WI38 (cell line): Measurements from ENCODE around the gene PDLIM7.
A peak's percentile ranks its signal among the peaks of the same experiment; 100 is the strongest.

Experiments
- H3K4me3 ChIP-seq: 2 replicates; pipeline ENCODE4 v1.5.1; 2011; ENCODE audit warnings: low read depth, mild to moderate bottlenecking, control low read depth, low read length
- CTCF ChIP-seq: IDR thresholded peaks from 2 replicates; pipeline ENCODE4 v1.5.1; 2012; ENCODE audit warnings: low read depth, mild to moderate bottlenecking, control low read depth, low read length

PDLIM7 gene

GRCh38 chr5:177520916-177521513 lies 23.6 kb upstream of the PDLIM7 start:
- no peak overlapping the region for H3K4me3 ChIP-seq
- no peak for TF ChIP-seq CTCF

- H3K4me3 ChIP-seq = no peak overlapping the region
- TF ChIP-seq CTCF = no peak
Observed at GRCh38 chr5:177520271-177520670, 22.9 kb upstream of the PDLIM7 start.

GRCh38 chr5:177519463-177520235 lies 22.2 kb upstream of the PDLIM7 start:
- no peak overlapping the region for H3K4me3 ChIP-seq
- TF ChIP-seq CTCF = no peak

GRCh38 chr5:177516601-177517568 lies 19.5 kb upstream of the PDLIM7 start, which contains the start of gene DDX41:
DDX41 (minus strand) TSS chr5:177516961; CDS start chr5:177516945, 16 bp downstream.
- TF ChIP-seq CTCF = no peak
- H3K4me3 ChIP-seq = peak within 1 kb of the TSS; percentile 90

- TF ChIP-seq CTCF = no peak
Observed at GRCh38 chr5:177515580-177515979, 18.2 kb upstream of the PDLIM7 start.

GRCh38 chr5:177514541-177514940 lies 17.1 kb upstream of the PDLIM7 start:
- no peak overlapping the region for H3K4me3 ChIP-seq

More at GRCh38 chr5:177515580-177515979, 18.2 kb upstream of the PDLIM7 start:
- H3K4me3 ChIP-seq = peak overlapping the region; percentile 90

More at GRCh38 chr5:177514541-177514940, 17.1 kb upstream of the PDLIM7 start:
- TF ChIP-seq CTCF = no peak
